GM18511 (cell line): ENCODE data around the gene NLRP7.
"Not testable (repeated sequence)": the region's sequence is repeated elsewhere in the genome, so short reads cannot be mapped to it uniquely, and the experiment has no call there.

Source experiments
- ATAC-seq: cut with Tn5 transposase; IDR thresholded peaks from one replicate; pipeline ENCODE4 v1.9.1; 2021; ENCODE audit warnings: mild to moderate bottlenecking, moderate library complexity; ENCODE audit not compliant: unreplicated experiment

The NLRP7 gene

DNA sequence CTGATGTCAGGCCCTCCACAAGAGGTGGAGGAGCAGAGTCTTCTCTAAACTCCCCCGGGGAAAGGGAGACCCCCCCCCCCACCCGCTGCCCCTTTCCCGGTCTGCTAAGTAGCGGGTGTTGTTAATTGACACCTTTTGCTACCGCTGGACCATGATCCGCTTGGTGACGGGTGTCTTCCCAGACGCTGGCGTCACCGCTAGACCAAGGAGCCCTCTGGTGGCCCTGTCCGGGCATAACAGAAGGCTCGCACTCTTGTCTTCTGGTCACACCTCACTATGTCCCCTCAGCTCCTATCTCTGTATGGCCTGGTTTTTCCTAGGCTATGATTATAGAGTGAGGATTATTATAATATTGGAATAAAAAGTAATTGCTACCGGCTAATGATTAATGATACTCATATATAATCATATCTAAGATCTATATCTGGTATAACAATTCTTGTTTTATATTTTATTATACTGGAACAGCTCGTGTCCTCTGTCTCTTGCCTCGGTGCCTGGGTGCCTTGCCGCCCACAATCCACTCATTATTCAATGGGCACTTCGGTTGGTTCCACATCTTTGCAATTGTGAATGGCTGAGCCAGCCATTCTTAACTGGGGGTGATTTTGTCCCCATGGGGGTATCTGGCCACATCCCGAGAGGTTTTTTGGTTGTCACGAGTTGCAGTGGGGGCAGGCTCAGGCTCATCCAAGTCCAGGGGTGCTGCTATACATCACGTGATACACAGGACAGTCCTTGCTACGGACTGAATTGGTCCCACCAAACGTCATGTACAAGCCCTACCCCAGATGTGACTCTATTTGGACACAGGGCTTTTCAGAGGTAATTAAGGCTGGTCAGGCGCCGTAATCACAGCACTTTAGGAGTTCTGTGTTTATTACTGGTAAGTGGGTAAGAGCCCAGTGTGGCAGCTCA is 27.4 kb downstream of the NLRP7 start:
- ATAC-seq, result not testable (repeated sequence)

DNA sequence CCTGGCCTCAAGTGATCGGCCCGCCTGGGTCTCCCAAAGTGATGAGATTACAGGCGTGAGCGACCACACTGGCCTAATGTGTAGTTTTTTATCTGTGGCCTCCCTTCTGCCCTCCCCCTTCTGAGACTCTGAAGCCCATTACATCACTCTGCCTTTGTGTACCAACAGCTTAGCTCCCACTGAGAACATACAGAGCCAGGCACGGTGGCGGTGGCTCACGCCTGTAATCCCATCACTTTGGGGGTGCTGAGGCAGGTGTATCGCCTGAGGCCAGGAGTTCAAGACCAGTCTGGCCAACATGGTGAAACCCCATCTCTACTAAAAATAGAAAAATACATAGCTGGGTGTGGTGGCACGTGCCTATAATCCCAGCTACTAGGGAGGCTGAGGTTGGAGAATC is 28.8 kb downstream of the NLRP7 start:
- no peak for ATAC-seq

DNA sequence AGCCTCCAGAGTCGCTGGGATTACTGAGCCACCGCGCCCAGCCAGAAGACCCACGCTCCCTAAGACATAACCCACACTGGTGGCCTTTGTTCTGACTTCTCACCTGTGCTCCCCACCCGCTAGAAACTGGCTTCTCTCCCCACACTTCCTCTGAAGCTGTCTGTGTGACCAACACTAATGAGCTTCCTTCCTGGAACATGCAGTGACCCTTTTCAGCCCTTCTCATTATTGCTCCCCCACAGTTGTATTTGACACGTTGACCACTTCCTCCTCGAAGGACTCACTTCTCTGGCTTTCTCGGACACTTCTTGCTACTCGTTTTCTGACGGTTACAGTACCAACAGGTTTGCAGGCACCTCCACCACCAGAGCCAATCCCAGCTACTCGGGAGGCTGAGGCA is 30.5 kb downstream of the NLRP7 start:
- no peak for ATAC-seq

DNA sequence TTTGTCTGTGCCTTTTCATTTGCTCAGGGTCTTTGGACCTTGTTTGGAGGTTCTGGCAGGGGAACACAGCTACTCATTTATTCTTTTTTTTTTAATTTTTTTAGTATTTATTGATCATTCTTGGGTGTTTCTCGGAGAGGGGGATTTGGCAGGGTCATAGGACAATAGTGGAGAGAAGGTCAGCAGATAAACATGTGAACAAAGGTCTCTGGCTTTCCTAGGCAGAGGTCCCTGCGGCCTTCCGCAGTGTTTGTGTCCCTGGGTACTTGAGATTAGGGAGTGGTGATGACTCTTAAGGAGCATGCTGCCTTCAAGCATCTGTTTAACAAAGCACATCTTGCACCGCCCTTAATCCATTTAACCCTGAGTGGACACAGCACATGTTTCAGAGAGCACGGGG is 39.4 kb downstream of the NLRP7 start:
- not testable (repeated sequence) for ATAC-seq

GRCh38 chr19:54906819-54907218 is 40.5 kb downstream of the NLRP7 start:
- no peak for ATAC-seq

DNA sequence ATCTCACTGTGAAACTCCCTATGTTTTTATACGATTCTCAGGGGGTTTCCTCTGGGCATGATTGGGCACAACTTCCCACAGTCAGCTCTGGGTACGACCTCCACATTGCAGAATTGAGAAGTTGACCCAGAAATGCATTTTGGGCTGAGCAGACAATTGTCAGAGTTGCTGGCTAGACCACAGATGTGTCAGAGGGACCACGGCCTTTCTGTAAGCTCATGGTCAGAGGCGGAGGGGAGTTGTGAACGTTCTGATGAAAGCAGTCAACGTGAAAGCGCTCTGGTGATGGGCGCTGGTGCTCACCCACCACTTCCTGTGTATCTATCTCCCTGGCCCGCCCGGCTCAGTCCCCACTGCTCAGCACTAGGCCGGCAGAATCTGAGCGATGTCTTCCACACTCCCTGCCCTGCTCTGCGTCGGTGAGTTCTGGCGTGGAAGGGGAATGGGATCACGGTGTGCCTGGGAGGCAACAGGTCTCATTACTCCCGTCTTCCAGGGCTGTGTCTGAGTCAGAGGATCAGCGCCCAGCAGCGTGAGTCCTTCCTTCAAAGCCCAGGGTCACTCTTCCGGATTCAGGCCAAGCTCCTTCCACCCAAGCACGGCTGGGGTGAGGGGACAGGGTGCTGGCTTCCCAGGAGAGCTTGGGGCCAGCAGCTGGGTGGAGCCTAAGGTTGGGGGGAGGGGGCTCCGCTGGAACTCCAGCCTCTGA is 41.4 kb downstream of the NLRP7 start, which contains the start of gene NCR1:
TSS of gene NCR1 (plus strand) at position 346 of the 709 bp plus-strand sequence. CDS start at position 386, 40 bp downstream.
- ATAC-seq, result no peak

DNA sequence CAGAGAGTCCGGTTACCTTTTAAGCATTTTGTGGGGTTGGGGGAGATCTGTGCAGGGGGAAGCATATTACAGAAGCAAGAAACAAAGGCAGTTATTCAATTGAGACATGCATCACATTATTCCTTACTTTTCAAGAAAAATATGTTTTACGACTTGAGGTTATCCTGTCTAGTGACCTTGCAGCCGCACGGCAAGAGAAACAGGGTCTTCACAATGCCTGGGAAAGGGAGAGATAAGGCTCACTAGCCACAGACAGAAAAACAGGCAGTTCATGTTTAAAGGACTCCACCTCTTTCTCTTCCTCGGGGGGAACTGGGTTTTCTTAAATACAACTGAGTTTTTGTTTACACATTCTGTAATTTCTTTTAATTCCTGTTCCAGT is 41.9 kb downstream of the NLRP7 start:
- ATAC-seq, result no peak

GRCh38 chr19:54904261-54904660 is 43.1 kb downstream of the NLRP7 start:
- ATAC-seq, result not testable (repeated sequence)

DNA sequence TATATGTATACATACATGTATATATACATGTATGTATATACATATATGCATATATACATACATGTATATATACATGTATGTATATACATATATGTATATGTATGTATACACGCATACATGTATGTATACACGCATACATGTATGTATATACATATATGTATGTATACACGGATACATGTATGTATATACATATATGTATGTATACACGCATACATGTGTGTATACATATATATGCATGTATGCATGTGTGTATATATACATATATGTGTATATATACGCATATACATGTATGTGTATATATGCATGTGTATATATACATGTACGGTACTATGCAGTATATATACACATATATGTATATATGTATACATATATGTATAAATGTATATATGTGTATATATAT is 44.0 kb downstream of the NLRP7 start:
- no peak for ATAC-seq

- no peak for ATAC-seq
Observed at GRCh38 chr19:54902061-54902460, 45.3 kb downstream of the NLRP7 start.

- not testable (repeated sequence) for ATAC-seq
Observed at GRCh38 chr19:54901153-54901552, 46.2 kb downstream of the NLRP7 start.

DNA sequence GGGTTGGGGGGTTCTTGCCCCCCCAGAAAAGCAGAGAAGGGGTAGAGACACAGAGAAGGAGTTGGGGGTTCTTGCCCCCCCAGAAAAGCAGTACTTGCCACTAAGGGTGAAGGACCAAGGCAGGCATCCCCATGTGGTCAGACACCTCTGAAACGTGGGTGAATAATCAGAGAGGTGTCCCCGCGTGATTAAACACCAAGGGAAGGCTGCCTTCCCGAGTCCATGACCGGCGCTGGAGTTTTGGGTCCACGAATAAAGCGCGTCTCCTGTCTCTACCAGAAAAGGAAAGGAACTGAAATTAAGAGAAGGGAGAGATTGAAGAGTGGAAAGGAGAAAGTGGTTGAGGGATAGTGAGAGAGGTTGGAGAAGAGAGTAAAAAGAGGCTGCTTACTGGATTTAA is 47.7 kb downstream of the NLRP7 start:
- ATAC-seq, result not testable (repeated sequence)

GRCh38 chr19:54898685-54899084 is 48.6 kb downstream of the NLRP7 start:
- ATAC-seq, result not testable (repeated sequence)

DNA sequence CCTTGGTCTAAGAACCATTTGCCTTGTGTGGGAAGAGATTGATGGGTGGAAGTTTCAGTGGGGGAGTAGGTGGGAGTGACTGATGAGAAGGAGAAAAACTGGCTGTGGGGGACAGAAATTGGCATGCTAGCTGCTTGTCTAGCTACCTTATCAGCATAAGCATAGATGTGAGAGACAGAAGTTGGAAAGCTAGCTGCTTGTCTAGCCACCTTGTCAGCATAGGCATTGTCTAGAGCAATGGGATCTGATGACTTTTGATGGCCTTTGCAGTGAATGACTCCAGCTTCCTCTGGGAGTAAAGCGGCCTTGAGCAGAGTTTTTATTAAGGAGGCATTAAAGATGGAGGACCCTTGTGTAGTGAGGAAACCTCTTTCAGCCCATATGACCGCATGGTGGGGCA is 51.3 kb downstream of the NLRP7 start:
- ATAC-seq, result no peak

DNA sequence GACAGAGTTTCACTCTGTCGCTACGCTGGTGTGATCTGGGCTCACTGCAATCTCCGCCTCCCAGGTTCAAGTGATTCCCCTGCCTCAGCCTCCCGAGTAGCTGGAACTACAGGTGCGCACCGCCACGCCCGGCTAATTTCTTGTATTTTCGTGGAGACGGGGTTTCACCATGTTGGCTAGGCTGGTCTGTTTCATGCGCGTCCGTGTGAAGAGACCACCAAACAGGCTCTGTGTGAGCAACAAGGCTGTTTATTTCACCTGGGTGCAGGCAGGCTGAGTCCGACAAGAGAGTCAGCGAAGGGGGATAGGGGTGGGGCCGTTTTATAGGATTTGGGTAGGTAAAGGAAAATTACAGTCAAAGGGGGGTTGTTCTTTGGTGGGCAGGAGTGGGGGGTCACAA is 53.2 kb downstream of the NLRP7 start:
- not testable (repeated sequence) for ATAC-seq

DNA sequence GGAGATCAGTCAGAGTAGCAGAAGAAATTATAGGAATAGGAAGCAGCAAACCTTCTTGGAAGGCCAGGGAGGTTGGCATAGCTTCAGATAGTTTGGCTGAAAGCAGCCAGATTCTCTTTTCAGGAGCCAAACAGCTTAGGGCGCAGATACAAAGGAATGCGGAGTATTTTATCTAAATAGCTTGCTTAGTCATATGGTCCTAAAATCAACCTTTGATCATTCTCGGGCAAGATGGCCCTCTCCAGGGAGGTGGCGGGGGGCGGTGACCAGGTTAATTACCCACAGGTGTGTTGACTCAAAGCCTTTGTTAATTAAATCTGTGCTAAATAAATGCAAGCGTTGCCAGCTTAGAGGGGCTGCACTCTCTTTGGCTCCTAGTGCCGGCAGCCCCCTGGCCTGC is 53.9 kb downstream of the NLRP7 start:
- no peak for ATAC-seq

GRCh38 chr19:54889566-54889965 is 57.8 kb downstream of the NLRP7 start:
- no peak for ATAC-seq

GRCh38 chr19:54888239-54888638 is 59.1 kb downstream of the NLRP7 start:
- ATAC-seq, result no peak

DNA sequence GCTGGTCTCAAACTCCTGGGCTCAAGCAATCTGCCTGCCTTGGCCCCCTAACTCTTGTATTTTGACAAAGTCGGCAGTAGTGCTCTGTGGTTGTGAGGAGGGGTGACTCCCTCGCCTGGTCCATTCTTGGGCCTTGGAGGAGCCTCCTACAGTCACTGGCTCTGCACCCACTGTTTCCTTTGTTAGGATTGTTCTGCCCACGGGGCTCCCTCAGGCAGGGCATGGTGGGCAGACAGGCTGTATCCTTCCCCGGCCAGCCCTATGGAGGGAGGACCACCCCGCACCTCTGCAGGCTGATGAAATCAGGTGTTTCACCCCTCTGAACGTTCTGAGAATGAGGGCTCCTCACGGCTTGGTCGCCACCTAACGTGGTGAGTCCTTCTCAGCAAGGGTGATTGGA is 64.1 kb downstream of the NLRP7 start:
- ATAC-seq, result no peak

GRCh38 chr19:54882758-54883157 is 64.6 kb downstream of the NLRP7 start:
- ATAC-seq, result no peak

GRCh38 chr19:54881884-54882283 is 65.4 kb downstream of the NLRP7 start:
- no peak for ATAC-seq

DNA sequence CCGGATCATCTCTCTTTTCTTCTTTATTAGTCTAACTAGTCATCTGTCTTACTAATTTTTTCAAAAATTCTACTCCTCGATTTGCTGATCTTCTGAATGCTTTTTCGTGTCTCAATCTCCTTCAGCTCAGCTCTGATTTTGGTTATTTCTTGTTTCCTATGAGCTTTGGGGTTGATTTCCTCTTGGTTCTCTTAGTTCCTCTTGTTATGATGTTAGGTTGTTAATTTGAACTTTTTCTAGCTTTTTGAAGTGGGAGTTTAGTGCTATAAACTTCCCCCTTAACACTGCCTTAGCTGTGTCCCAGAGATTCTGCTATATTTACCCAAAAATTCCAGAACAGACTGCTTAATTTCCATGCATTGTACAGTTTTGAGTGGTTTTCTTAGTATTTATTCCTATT is 69.9 kb downstream of the NLRP7 start:
- ATAC-seq, result no peak
